Fibroblast of pulmonary artery (primary cell): ENCODE measurements around the gene CAPN14.

ENCODE experiments used
- DNase-seq: peaks from one replicate; pipeline ENCODE4 v3.0.0-alpha.2; 2010; ENCODE audit warnings: low read depth
- H3K4me3 ChIP-seq: replicated peaks from 2 replicates; pipeline ENCODE4 v1.5.1; 2011; ENCODE audit warnings: low read depth, mild to moderate bottlenecking, control low read depth, low read length, moderate library complexity
- TF ChIP-seq, protein P1 (sequence below): IDR thresholded peaks from 2 replicates; pipeline ENCODE4 v1.5.1; 2011; ENCODE audit warnings: mild to moderate bottlenecking, control low read depth, low read length, inconsistent platforms; ENCODE audit errors: missing control alignments

Gene CAPN14

GRCh38 chr2:31168291-31168690 is 49.0 kb downstream of the CAPN14 start:
- DNase-seq = no peak
- no peak overlapping the region for H3K4me3 ChIP-seq
- TF ChIP-seq, protein P1, sequence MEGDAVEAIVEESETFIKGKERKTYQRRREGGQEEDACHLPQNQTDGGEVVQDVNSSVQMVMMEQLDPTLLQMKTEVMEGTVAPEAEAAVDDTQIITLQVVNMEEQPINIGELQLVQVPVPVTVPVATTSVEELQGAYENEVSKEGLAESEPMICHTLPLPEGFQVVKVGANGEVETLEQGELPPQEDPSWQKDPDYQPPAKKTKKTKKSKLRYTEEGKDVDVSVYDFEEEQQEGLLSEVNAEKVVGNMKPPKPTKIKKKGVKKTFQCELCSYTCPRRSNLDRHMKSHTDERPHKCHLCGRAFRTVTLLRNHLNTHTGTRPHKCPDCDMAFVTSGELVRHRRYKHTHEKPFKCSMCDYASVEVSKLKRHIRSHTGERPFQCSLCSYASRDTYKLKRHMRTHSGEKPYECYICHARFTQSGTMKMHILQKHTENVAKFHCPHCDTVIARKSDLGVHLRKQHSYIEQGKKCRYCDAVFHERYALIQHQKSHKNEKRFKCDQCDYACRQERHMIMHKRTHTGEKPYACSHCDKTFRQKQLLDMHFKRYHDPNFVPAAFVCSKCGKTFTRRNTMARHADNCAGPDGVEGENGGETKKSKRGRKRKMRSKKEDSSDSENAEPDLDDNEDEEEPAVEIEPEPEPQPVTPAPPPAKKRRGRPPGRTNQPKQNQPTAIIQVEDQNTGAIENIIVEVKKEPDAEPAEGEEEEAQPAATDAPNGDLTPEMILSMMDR = no peak

DNA sequence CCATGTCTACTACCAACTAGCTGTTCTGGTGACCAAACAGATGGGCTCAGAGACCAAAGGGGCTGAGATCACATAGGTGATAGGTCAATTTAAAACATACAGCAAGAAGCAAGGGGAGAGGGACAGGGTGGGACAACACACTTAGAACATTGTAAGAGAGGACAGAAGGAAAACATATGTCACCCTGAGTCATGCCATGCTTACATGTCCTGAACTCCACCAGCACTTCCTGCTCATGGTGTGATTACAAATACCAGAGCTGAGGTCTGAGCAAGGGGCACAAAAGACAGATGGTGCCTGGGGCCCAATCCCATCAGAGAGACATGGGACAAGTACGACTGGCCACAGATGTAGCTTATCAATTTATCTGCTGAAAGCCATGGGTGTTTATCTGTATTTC is 50.4 kb downstream of the CAPN14 start:
- TF ChIP-seq, protein P1 = no peak
- no peak for DNase-seq
- no peak overlapping the region for H3K4me3 ChIP-seq

- DNase-seq = no peak
- TF ChIP-seq, protein P1 = no peak
- no peak overlapping the region for H3K4me3 ChIP-seq
Observed at GRCh38 chr2:31163011-31163539, 54.2 kb downstream of the CAPN14 start.

- TF ChIP-seq, protein P1 = no peak
- no peak overlapping the region for H3K4me3 ChIP-seq
- no peak for DNase-seq
Observed at GRCh38 chr2:31161637-31162036, 55.7 kb downstream of the CAPN14 start.

DNA sequence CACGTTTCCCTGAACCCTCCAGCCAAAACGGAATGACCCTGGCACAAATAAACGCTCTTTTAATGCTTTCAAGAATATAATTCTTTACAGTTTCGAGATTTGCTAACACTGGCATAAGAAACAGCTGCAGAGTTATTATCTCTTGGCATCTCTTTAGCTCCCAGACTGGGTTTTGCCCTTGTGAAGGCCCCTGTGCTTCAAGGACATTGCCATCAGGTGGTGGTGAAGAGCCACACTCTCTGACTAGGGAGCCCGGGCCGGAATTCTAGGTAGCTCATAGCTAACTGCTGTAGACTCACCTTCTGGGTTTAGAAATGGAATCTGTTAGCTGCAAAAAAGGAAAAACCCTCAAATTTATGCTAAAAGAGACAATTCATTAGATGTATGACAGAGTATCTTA is 65.8 kb downstream of the CAPN14 start:
- no peak overlapping the region for H3K4me3 ChIP-seq
- DNase-seq = no peak
- TF ChIP-seq, protein P1 = no peak

DNA sequence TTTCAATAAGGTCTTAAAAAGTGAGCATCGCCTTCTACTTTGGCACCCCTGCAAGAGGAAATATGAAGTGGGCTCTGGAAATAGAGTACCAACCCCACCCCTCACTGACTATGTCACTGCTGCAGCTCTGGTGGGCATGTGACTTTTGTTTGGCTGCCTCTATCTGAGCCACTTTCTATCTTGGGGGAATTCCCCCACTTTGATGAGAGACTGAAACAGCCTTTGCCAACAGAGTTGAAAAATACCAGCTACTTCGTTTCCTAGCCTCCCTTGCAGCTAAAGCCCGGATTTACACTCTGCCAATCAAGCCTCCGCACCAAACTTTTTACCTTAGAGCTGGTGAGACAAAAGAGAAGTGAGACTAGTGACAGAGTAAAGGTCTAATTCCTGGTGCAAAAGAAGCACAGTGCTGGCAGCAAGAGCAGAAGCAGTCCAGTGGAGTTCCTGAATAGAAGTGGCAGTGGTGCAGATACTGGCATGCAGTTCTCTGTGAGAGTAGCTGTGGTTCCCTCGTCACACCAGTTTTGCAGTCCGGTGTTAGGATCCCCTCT is 67.1 kb downstream of the CAPN14 start:
- TF ChIP-seq, protein P1 = no peak
- H3K4me3 ChIP-seq = no peak overlapping the region
- no peak for DNase-seq

GRCh38 chr2:31148514-31148913 is 68.8 kb downstream of the CAPN14 start:
- TF ChIP-seq, protein P1 = no peak
- H3K4me3 ChIP-seq = no peak overlapping the region
- no peak for DNase-seq
